Stimulated activated effector memory CD8-positive, alpha-beta T cell treated with anti-CD3 and anti-CD28 coated beads, Interleukin-12 subunit alpha, Interleukin-12 subunit beta, amount 100 ng/mL, for 72 hours (primary cell): ENCODE measurements around the gene MAVS.

Experiments
- ATAC-seq: fragments of 150-1000 bp; cut with Tn5 transposase; 2 replicates; pipeline ENCODE4 v1.10.0; 2021
- DNase-seq, 2 donors: peaks; one replicate each; pipeline ENCODE4 v3.0.0; 2021 to 2022; ENCODE audit warnings: low spot score in 2 of 2
- H3K27ac Mint-ChIP-seq: one replicate; pipeline ENCODE4 v1.8.0; 2022; ENCODE audit warnings: mild to moderate bottlenecking, mixed read lengths
- H3K36me3 Mint-ChIP-seq: one replicate; pipeline ENCODE4 v1.8.0; 2022; ENCODE audit warnings: mild to moderate bottlenecking, mixed read lengths
- H3K4me1 Mint-ChIP-seq: one replicate; pipeline ENCODE4 v1.8.0; 2022; ENCODE audit warnings: mixed read lengths
- H3K4me3 Mint-ChIP-seq: one replicate; pipeline ENCODE4 v1.8.0; 2022; ENCODE audit warnings: mild to moderate bottlenecking, mixed read lengths
- H3K9me3 Mint-ChIP-seq: one replicate; pipeline ENCODE4 v1.8.0; 2022; ENCODE audit warnings: mixed read lengths

MAVS gene

GRCh38 chr20:3922223-3922982, 75.8 kb downstream of the MAVS start:
- Mint-ChIP-seq H3K36me3 (peaks cover 100% of the 10 kb centered on the region), H3K4me3 (no peak overlapping the region), H3K4me1 (peaks cover 59% of the 10 kb centered on the region), H3K27ac (peak overlapping the region; percentile 91), H3K9me3 (no peaks in the 10 kb centered on the region)
- ATAC-seq (no peak), DNase-seq (no peak)

GRCh38 chr20:3922983-3923339, 76.3 kb downstream of the MAVS start:
- peaks cover 100% of the 10 kb centered on the region for H3K36me3 Mint-ChIP-seq
- H3K4me1 Mint-ChIP-seq: peaks cover 64% of the 10 kb centered on the region
- peak overlapping the region; percentile 91 for H3K27ac Mint-ChIP-seq

GRCh38 chr20:3923818-3924217, 77.2 kb downstream of the MAVS start:
- Mint-ChIP-seq H3K4me1 (peaks cover 63% of the 10 kb centered on the region), H3K9me3 (no peaks in the 10 kb centered on the region), H3K4me3 (no peak overlapping the region), H3K36me3 (peaks cover 99% of the 10 kb centered on the region), H3K27ac (peak overlapping the region; percentile 91)
- DNase-seq (no peak), ATAC-seq (peak; percentile 22)

More at GRCh38 chr20:3922983-3923339, 76.3 kb downstream of the MAVS start:
- Mint-ChIP-seq H3K9me3 (no peaks in the 10 kb centered on the region), H3K4me3 (no peak overlapping the region)
- ATAC-seq: peak; percentile 73
- DNase-seq: no peak

- Mint-ChIP-seq H3K9me3 (no peaks in the 10 kb centered on the region), H3K4me3 (no peak overlapping the region), H3K27ac (peak overlapping the region; percentile 91), H3K36me3 (peaks cover 99% of the 10 kb centered on the region), H3K4me1 (peaks cover 67% of the 10 kb centered on the region)
- ATAC-seq (no peak), DNase-seq (no peak)
Observed at GRCh38 chr20:3924304-3925112, 77.9 kb downstream of the MAVS start.

DNA sequence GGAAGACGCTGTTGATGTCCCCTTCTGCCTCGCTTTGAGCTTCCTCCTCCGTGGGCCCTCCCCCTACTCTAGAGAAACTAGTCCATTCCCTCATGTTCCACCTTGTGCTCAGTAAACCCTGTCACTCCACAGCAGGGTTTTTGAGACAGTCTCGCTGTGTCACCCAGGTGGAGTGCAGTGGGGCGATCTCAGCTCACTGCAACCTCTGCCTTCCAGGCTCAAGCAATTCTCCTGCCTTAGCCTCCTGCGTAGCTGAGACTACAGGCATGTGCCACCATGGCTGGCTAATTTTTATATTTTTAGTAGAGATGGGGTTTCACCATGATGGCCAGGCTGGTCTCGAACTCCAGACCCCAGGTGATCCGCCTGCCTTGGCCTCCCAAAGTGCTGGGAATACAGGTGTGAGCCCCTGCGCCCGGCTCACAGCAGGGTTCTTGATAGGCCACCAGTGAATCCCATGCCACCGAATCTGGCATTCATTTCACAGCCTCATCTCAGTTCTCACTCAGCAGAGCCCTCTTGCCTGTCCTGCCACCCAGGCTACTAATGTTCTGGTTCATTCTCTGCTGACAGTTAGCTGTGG, 78.6 kb downstream of the MAVS start:
- H3K4me1 Mint-ChIP-seq: peaks cover 74% of the 10 kb centered on the region
- DNase-seq (no peak), ATAC-seq (no peak)
- no peaks in the 10 kb centered on the region for H3K9me3 Mint-ChIP-seq
- H3K4me3 Mint-ChIP-seq: no peak overlapping the region
- H3K36me3 Mint-ChIP-seq: peaks cover 99% of the 10 kb centered on the region
- H3K27ac Mint-ChIP-seq: peak overlapping the region; percentile 91
